Neural progenitor cell (in vitro differentiated cells): ENCODE results near the gene RUFY4. TPM values are rescaled to one million over a fixed set of nuclear protein-coding genes. Genes with fewer than 3 reads are reported as not detected.
A peak's percentile ranks its signal among the peaks of the same experiment; 100 is the strongest.

Experiments used
- DNase-seq: peaks from one replicate; pipeline ENCODE4 v3.0.0-alpha.2; 2016; ENCODE audit warnings: low spot score
- H2AFZ ChIP-seq: fragments of 200-600 bp; sonication (generic); replicated peaks from 2 replicates; pipeline ENCODE4 v1.6.1; 2016; ENCODE audit warnings: antibody characterized with exemption
- H3F3A ChIP-seq: fragments of 200-600 bp; sonication (generic); 2 replicates; pipeline ENCODE4 v1.6.1; 2016; ENCODE audit warnings: antibody characterized with exemption, low read depth
- H3K27ac ChIP-seq: fragments of 200-600 bp; sonication (generic); 2 replicates; pipeline ENCODE4 v1.5.1; 2016; ENCODE audit warnings: mild to moderate bottlenecking
- H3K27me3 ChIP-seq: fragments of 200-600 bp; sonication (generic); 2 replicates; pipeline ENCODE4 v1.6.1; 2016; ENCODE audit warnings: mild to moderate bottlenecking, moderate library complexity
- H3K36me3 ChIP-seq: fragments of 200-600 bp; sonication (generic); 2 replicates; pipeline ENCODE4 v1.5.1; 2016
- H3K4me1 ChIP-seq: fragments of 200-600 bp; sonication (generic); 2 replicates; pipeline ENCODE4 v1.6.1; 2016; ENCODE audit warnings: mixed run types
- H3K4me2 ChIP-seq: fragments of 200-600 bp; sonication (generic); 2 replicates; pipeline ENCODE4 v1.6.1; 2016
- H3K4me3 ChIP-seq: fragments of 200-600 bp; sonication (generic); 2 replicates; pipeline ENCODE4 v1.5.1; 2016
- H3K79me2 ChIP-seq: fragments of 200-600 bp; sonication (generic); 2 replicates; pipeline ENCODE4 v1.6.1; 2016; ENCODE audit warnings: low read depth
- H3K9ac ChIP-seq: fragments of 200-600 bp; sonication (generic); 2 replicates; pipeline ENCODE4 v1.6.1; 2016
- H3K9me3 ChIP-seq: fragments of 200-600 bp; sonication (generic); 2 replicates; pipeline ENCODE4 v1.5.1; 2016; ENCODE audit warnings: low read depth
- H4K20me1 ChIP-seq: fragments of 200-600 bp; sonication (generic); 2 replicates; pipeline ENCODE4 v1.6.1; 2016; ENCODE audit warnings: low read depth
- H3K27ac Mint-ChIP-seq: 3 replicates; pipeline ENCODE4 v1.8.0; 2021; ENCODE audit warnings: mixed read lengths
- H3K27me3 Mint-ChIP-seq: 2 replicates; pipeline ENCODE4 v1.8.0; 2022; ENCODE audit warnings: low read depth, mild to moderate bottlenecking, inconsistent platforms, moderate library complexity, mixed read lengths; ENCODE audit not compliant: insufficient read depth
- H3K36me3 Mint-ChIP-seq: 3 replicates; pipeline ENCODE4 v1.8.0; 2021; ENCODE audit warnings: mixed read lengths
- H3K4me1 Mint-ChIP-seq: 3 replicates; pipeline ENCODE4 v1.8.0; 2021; ENCODE audit warnings: mixed read lengths
- H3K4me3 Mint-ChIP-seq: 3 replicates; pipeline ENCODE4 v1.8.0; 2021; ENCODE audit warnings: mild to moderate bottlenecking, moderate library complexity, mixed read lengths
- H3K9me3 Mint-ChIP-seq: 3 replicates; pipeline ENCODE4 v1.8.0; 2020; ENCODE audit warnings: mixed read lengths
- CTCF ChIP-seq: fragments of 200-600 bp; sonication (generic); IDR thresholded peaks from 2 replicates; pipeline ENCODE4 v1.5.1; 2017; ENCODE audit warnings: antibody characterized with exemption, mild to moderate bottlenecking
- EZH2 ChIP-seq: fragments of 200-600 bp; sonication (generic); IDR thresholded peaks from 2 replicates; pipeline ENCODE4 v1.6.1; 2017; ENCODE audit warnings: antibody characterized with exemption, mild to moderate bottlenecking, moderate library complexity
- EZH2phosphoT487 ChIP-seq: fragments of 200-600 bp; sonication (generic); IDR thresholded peaks from 2 replicates; pipeline ENCODE4 v1.6.1; 2017; ENCODE audit warnings: antibody characterized with exemption
- total RNA-seq: library from RNA; depleted of rRNA; stranded (reverse); fragments of >200 nt; gene quantifications from 2 replicates; pipeline ENCODE4 v1.2.3, GENCODE V29; 2015; ENCODE audit warnings: low replicate concordance

RUFY4 gene
- total RNA-seq, 1 donor from 2014 or later = not detected

- Mint-ChIP-seq H3K27ac (no peak overlapping the region), H3K4me3 (no peak overlapping the region), H3K36me3 (no peaks in the 10 kb centered on the region), H3K9me3 (no peaks in the 10 kb centered on the region), H3K4me1 (peaks cover 7% of the 10 kb centered on the region), H3K27me3 (peaks cover 12% of the 10 kb centered on the region)
- Histone ChIP-seq H3K27ac (no peak overlapping the region), H3K9ac (no peak overlapping the region), H3K36me3 (no peaks in the 10 kb centered on the region), H3K27me3 (peaks cover 53% of the 10 kb centered on the region), H3K79me2 (no peaks in the 10 kb centered on the region), H3K4me3 (no peak overlapping the region), H2AFZ (no peak overlapping the region), H3K9me3 (no peaks in the 10 kb centered on the region), H3K4me2 (no peak overlapping the region), H3K4me1 (peaks cover 12% of the 10 kb centered on the region), H4K20me1 (no peaks in the 10 kb centered on the region), H3F3A (no peaks in the 10 kb centered on the region)
- TF ChIP-seq EZH2phosphoT487 (no peak), CTCF (no peak), EZH2 (no peak)
- peak; percentile 1 for DNase-seq
Measured at GRCh38 chr2:218032336-218033171, 36.5 kb upstream of the RUFY4 start.

- Histone ChIP-seq H3K4me1 (peaks cover 12% of the 10 kb centered on the region), H3K27me3 (peaks cover 59% of the 10 kb centered on the region), H3K4me2 (no peak overlapping the region), H2AFZ (no peak overlapping the region), H3K9me3 (no peaks in the 10 kb centered on the region), H3K36me3 (no peaks in the 10 kb centered on the region), H3F3A (no peaks in the 10 kb centered on the region), H4K20me1 (no peaks in the 10 kb centered on the region), H3K4me3 (no peak overlapping the region), H3K79me2 (no peaks in the 10 kb centered on the region), H3K27ac (no peak overlapping the region), H3K9ac (no peak overlapping the region)
- H3K27me3 Mint-ChIP-seq = peaks cover 12% of the 10 kb centered on the region
- TF ChIP-seq CTCF (no peak), EZH2 (no peak), EZH2phosphoT487 (no peak)
- no peaks in the 10 kb centered on the region for H3K9me3 Mint-ChIP-seq
- no peaks in the 10 kb centered on the region for H3K36me3 Mint-ChIP-seq
- H3K27ac Mint-ChIP-seq = no peak overlapping the region
- peak; percentile 1 for DNase-seq
- H3K4me1 Mint-ChIP-seq = peaks cover 7% of the 10 kb centered on the region
- H3K4me3 Mint-ChIP-seq = no peak overlapping the region
Measured at GRCh38 chr2:218033208-218033589, 35.9 kb upstream of the RUFY4 start.

- TF ChIP-seq CTCF = no peak
- peak; percentile 96 for TF ChIP-seq EZH2
- peak; percentile 87 for TF ChIP-seq EZH2phosphoT487
- no peaks in the 10 kb centered on the region for H3K79me2 ChIP-seq
- no peak overlapping the region for H3K9ac ChIP-seq
- H3K27ac ChIP-seq = no peak overlapping the region
- Mint-ChIP-seq H3K36me3 (no peaks in the 10 kb centered on the region), H3K9me3 (no peaks in the 10 kb centered on the region), H3K4me1 (peaks cover 7% of the 10 kb centered on the region), H3K27ac (no peak overlapping the region), H3K4me3 (peak overlapping the region; percentile 24), H3K27me3 (peaks cover 12% of the 10 kb centered on the region)
- H3K4me3 ChIP-seq = peak overlapping the region; percentile 49
- H3K9me3 ChIP-seq = no peaks in the 10 kb centered on the region
- peak; percentile 61 for DNase-seq
- no peaks in the 10 kb centered on the region for H4K20me1 ChIP-seq
- H3K36me3 ChIP-seq = no peaks in the 10 kb centered on the region
- H2AFZ ChIP-seq = peak overlapping the region; percentile 91
- H3K4me1 ChIP-seq = peaks cover 12% of the 10 kb centered on the region
- no peaks in the 10 kb centered on the region for H3F3A ChIP-seq
- peak overlapping the region; percentile 93 for H3K4me2 ChIP-seq
- H3K27me3 ChIP-seq = peaks cover 66% of the 10 kb centered on the region
Measured at GRCh38 chr2:218033590-218034496, 35.2 kb upstream of the RUFY4 start.
